Activated naive CD4-positive, alpha-beta T cell treated with anti-CD3 and anti-CD28 coated beads, Interleukin-2, amount 50 U/mL, for 24 hours (primary cell): Measurements from ENCODE around the gene SUPT16H.
"Not testable (repeated sequence)": the region's sequence is repeated elsewhere in the genome, so short reads cannot be mapped to it uniquely, and the experiment has no call there.

ENCODE experiments used
- H3K27ac Mint-ChIP-seq: one replicate; pipeline ENCODE4 v1.8.0; 2021; ENCODE audit warnings: mild to moderate bottlenecking, mixed read lengths
- H3K27me3 Mint-ChIP-seq: one replicate; pipeline ENCODE4 v1.8.0; 2021; ENCODE audit warnings: mixed read lengths
- H3K36me3 Mint-ChIP-seq: one replicate; pipeline ENCODE4 v1.8.0; 2021; ENCODE audit warnings: mixed read lengths
- H3K4me1 Mint-ChIP-seq: one replicate; pipeline ENCODE4 v1.8.0; 2021; ENCODE audit warnings: mixed read lengths
- H3K4me3 Mint-ChIP-seq: one replicate; pipeline ENCODE4 v1.8.0; 2021; ENCODE audit warnings: mild to moderate bottlenecking, mixed read lengths
- H3K9me3 Mint-ChIP-seq: one replicate; pipeline ENCODE4 v1.8.0; 2021; ENCODE audit warnings: mixed read lengths

The SUPT16H gene

DNA sequence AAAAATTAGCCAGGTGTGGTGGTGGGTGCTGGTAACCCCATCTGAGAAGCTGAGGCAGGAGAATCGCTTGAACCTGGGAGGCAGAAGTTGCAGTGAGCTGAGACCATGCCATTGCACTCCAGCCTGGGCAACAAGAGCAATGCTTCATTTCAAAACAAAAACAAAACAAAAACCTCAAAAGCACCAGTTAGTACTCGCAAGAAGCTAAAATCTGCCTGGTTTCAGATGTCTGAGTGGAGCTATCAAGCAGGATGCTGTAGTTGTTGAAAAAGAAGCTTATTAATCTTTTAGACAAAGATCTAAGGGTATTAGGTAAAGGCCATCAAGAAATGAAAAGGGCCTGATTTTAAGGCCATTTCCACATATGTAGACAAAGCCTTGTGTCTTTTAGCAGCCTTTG is 50.9 kb downstream of the SUPT16H start:
- H3K27me3 Mint-ChIP-seq, result no peaks in the 10 kb centered on the region
- no peaks in the 10 kb centered on the region for H3K9me3 Mint-ChIP-seq
- H3K4me1 Mint-ChIP-seq, result no peaks in the 10 kb centered on the region
- H3K27ac Mint-ChIP-seq, result no peak overlapping the region
- no peaks in the 10 kb centered on the region for H3K36me3 Mint-ChIP-seq
- no peak overlapping the region for H3K4me3 Mint-ChIP-seq

DNA sequence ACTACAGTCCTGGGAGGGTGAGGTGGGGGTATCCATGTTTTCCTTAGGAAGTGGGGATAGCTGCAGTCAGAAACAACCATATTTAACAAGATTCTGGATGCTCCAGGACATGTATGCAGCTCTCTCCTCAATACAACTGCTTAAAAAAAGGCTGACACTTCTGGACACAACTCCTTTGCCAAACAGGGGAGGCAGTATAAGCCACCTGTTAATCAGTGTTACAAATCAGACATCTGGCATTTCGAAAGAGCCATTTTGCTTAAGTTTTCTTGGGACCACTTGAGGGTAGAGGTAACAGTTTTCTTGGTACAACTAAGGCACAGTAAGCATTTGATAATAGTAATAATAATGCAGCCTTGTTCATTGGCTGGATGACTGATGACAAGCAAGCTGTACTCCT is 56.8 kb downstream of the SUPT16H start:
- Mint-ChIP-seq H3K4me3 (no peak overlapping the region), H3K27ac (peak overlapping the region; percentile 19), H3K4me1 (no peaks in the 10 kb centered on the region), H3K9me3 (no peaks in the 10 kb centered on the region), H3K36me3 (no peaks in the 10 kb centered on the region), H3K27me3 (no peaks in the 10 kb centered on the region)

DNA sequence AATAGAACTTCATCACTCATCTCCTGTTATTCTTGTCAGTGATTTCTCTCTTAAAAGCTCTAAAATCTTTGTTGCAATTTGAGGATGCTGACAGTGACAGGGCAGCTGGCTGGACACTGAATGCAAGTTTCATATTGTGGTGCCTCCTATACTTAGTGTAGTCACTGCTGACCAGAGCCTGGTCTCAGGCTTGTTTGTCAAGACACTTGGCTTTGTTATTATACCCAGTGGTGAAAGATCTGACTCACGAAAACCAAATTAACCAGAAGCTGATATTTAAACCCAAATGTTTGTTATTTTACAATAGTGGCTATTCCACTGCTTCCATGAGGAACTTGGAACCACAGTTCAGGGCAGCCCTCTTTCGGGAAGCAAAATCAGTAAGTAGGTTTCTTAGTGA is 61.1 kb downstream of the SUPT16H start:
- no peaks in the 10 kb centered on the region for H3K9me3 Mint-ChIP-seq
- H3K27ac Mint-ChIP-seq, result no peak overlapping the region

DNA sequence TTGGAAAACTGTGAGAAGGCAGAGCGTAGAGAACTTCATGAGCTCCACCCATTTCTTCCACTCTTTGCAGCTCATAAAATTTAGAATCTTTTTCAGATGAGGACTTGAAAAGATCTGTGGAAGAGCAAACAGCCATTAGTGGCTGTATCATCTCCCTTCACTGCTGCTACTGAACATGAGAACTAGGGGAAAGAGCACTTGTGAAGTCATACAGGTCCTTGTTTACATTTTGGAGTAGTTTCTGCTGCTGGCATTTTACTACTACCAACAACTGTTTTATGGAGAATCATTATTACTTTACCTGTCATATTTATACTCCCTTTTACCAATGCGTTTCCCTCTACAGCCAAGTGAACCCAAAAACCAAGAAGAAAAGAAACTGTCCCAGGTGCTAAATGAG is 62.9 kb downstream of the SUPT16H start:
- no peaks in the 10 kb centered on the region for H3K36me3 Mint-ChIP-seq
- H3K27ac Mint-ChIP-seq, result no peak overlapping the region
- H3K4me3 Mint-ChIP-seq, result no peak overlapping the region
- no peaks in the 10 kb centered on the region for H3K27me3 Mint-ChIP-seq
- no peaks in the 10 kb centered on the region for H3K9me3 Mint-ChIP-seq
- peaks cover 10% of the 10 kb centered on the region for H3K4me1 Mint-ChIP-seq

More for the DNA sequence above, 61.1 kb downstream of the SUPT16H start:
- Mint-ChIP-seq H3K27me3 (no peaks in the 10 kb centered on the region), H3K4me3 (no peak overlapping the region), H3K36me3 (no peaks in the 10 kb centered on the region), H3K4me1 (peaks cover 10% of the 10 kb centered on the region)

DNA sequence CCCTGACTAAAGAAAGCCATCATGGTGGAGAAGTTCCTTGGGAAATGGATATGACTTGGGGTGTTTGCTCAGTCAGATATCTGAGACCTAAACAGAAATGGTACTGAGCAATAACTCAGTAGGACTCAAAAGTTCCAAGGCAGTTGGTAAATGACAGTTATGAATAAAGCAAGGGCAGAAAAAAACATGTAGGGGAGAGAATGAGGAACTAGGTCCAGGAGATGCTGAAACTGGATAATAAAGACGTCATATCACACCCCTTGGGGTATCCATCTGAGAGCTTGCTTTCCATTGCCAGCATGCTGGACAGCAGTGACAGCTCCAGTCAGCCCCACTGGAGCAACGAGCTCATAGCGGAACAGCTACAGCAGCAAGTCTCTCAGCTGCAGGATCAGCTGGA is 66.4 kb downstream of the SUPT16H start:
- Mint-ChIP-seq H3K27ac (no peak overlapping the region), H3K4me1 (peaks cover 10% of the 10 kb centered on the region), H3K9me3 (no peaks in the 10 kb centered on the region), H3K27me3 (no peaks in the 10 kb centered on the region), H3K4me3 (no peak overlapping the region), H3K36me3 (no peaks in the 10 kb centered on the region)

DNA sequence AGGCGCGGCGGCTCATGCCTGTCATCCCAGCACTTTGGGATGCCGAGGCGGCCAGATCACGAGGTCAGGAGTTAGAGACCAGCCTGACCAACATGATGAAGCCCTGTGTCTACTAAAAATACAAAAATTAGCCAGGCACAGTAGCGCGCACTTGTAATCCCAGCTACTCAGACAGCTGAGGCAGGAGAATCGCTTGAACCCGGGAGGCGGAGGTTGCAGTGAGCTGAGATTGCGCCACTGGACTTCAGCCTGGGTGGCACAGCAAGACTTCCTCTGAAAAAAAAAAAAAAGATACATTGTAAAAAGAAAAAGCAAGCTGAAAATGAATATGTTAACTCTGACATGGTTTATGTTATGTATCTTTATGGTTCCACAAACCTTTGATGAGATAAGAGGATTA is 70.3 kb downstream of the SUPT16H start:
- peaks cover 11% of the 10 kb centered on the region for H3K4me1 Mint-ChIP-seq
- no peaks in the 10 kb centered on the region for H3K27me3 Mint-ChIP-seq
- no peak overlapping the region for H3K27ac Mint-ChIP-seq
- no peaks in the 10 kb centered on the region for H3K36me3 Mint-ChIP-seq
- no peaks in the 10 kb centered on the region for H3K9me3 Mint-ChIP-seq
- no peak overlapping the region for H3K4me3 Mint-ChIP-seq

DNA sequence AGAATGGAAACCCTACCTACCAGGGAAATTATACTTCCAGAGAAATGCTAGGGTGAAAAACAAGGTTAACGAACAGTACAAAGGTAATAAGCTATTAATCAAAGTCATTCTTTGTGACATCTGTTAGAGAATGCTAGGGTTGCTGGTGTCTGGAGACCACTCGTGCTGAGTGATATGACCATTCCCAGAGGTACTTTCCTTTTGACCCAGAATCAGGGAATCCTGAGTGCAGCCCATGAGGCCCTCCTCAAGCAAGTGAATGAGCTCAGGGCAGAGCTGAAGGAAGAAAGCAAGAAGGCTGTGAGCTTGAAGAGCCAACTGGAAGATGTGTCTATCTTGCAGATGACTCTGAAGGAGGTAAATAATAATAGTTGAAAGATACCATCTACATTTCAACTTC is 72.2 kb downstream of the SUPT16H start:
- Mint-ChIP-seq H3K27ac (no peak overlapping the region), H3K4me1 (peaks cover 25% of the 10 kb centered on the region), H3K27me3 (no peaks in the 10 kb centered on the region), H3K4me3 (no peak overlapping the region), H3K36me3 (no peaks in the 10 kb centered on the region), H3K9me3 (no peaks in the 10 kb centered on the region)

DNA sequence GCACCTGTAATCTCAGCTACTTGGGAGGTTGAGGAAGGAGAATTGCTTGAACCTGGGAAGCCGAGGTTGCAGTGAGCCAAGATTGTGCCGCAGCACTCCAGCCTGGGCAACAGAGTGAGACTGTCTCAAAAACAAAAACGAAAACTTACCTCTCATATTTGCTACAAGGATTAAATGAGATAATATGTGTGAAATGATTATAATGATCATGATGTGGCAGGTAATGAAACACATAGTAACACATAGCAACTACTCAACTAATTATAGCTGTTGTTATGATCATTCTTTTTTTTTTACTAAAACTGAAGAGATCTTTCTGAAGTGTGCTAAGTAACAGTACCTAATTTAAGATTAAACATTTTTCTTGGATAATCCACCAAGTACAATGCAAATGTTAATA is 73.9 kb downstream of the SUPT16H start:
- H3K4me1 Mint-ChIP-seq, result peaks cover 25% of the 10 kb centered on the region
- H3K27me3 Mint-ChIP-seq, result no peaks in the 10 kb centered on the region
- no peak overlapping the region for H3K27ac Mint-ChIP-seq
- H3K4me3 Mint-ChIP-seq, result no peak overlapping the region
- H3K36me3 Mint-ChIP-seq, result no peaks in the 10 kb centered on the region
- no peaks in the 10 kb centered on the region for H3K9me3 Mint-ChIP-seq

DNA sequence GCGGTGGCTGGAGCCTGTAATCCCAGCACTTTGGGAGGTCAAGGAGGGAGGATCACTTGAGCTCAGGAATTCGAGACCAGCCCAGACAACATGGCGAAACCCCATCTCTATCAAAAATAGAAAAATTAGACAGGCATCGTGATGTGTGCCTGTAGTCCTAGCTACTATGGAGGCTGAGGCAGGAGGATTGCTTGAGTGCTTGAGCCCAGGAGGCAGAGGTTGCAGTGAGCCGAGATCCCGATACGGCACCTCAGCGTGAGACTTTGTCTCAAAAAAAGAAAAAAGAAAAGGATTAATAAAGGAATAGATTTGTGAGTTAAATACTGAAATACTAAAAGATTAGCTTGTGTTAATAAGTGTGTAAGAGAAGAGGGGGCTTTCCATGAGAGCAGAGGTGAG is 74.6 kb downstream of the SUPT16H start:
- Mint-ChIP-seq H3K4me1 (peaks cover 25% of the 10 kb centered on the region), H3K4me3 (peak overlapping the region; percentile 87), H3K27ac (peak overlapping the region; percentile 92), H3K27me3 (no peaks in the 10 kb centered on the region), H3K36me3 (no peaks in the 10 kb centered on the region), H3K9me3 (no peaks in the 10 kb centered on the region)

DNA sequence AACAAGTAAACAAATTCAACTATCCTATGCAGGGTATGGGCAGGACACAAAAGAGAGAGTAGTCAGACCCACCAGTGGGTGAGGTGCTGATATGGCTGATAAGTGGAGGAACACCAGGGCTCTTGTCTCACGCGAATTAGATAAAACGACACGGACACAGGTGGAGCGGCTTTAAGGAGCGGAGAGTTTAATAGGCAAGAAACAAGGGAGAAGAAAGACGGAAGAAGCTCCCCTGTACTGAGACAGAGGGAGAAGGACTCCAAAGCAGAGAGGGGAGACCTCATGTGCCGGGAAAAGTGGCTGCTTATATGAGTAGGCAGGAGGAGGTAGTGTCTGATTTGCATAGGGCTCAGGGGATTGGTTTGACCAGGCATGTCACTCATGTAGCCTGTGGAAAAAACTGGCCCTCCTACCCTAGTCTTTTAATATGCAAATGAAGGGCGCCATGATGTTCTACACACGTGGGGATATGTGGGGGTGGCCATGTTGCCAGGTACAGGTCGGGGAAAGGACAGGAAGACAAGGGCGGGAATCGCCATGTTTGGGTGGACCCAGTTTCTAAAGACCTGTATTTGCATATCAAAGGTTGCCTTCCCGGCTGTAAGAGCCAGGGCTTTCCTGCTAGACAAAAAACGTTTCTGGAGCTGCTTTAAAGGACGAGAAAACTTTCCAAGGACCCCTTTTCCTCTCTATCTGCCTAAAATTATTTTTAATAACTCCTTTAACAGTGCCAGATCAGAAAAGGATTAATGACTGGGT is 75.2 kb downstream of the SUPT16H start:
- Mint-ChIP-seq H3K4me1 (peaks cover 25% of the 10 kb centered on the region), H3K4me3 (peak overlapping the region; percentile 87), H3K27ac (peak overlapping the region; percentile 92), H3K27me3 (no peaks in the 10 kb centered on the region), H3K36me3 (no peaks in the 10 kb centered on the region), H3K9me3 (no peaks in the 10 kb centered on the region)

DNA sequence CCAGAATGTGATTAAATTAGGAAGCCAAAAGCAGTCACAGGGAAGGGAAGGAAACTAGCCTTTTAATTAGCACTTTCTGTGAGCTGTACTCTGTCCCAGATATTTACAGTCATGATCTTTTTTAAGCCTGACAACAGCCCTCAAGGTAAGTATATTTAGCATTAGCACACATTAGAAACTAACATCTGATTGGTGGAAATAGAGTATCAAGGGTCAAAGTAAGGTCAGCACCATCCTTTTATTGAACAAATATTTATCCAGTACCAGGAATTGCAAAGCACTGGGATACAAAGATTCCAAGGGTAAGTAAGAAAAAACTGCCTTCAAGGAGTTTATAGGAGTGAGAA is 75.7 kb downstream of the SUPT16H start:
- Mint-ChIP-seq H3K36me3 (no peaks in the 10 kb centered on the region), H3K27ac (peak overlapping the region; percentile 92), H3K9me3 (no peaks in the 10 kb centered on the region), H3K4me1 (peaks cover 25% of the 10 kb centered on the region), H3K27me3 (no peaks in the 10 kb centered on the region), H3K4me3 (peak overlapping the region; percentile 87)

DNA sequence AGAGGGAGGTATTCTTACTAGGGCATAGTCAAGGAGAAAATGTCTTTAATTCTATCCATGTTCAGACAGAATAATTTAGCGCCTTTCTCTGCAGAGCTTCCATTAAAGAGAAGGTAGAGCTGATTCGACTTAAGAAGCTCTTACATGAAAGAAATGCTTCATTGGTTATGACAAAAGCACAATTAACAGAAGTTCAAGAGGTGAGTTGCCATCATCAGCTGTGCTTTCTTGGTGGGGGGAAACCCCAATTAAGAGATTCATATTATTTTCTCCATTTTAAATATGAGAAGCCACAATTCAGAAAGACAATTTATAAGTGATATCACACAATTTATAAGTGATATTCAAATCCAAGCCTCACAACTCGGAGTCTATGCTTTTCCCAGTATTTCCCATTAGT is 76.2 kb downstream of the SUPT16H start:
- H3K36me3 Mint-ChIP-seq, result no peaks in the 10 kb centered on the region
- peak overlapping the region; percentile 87 for H3K4me3 Mint-ChIP-seq

DNA sequence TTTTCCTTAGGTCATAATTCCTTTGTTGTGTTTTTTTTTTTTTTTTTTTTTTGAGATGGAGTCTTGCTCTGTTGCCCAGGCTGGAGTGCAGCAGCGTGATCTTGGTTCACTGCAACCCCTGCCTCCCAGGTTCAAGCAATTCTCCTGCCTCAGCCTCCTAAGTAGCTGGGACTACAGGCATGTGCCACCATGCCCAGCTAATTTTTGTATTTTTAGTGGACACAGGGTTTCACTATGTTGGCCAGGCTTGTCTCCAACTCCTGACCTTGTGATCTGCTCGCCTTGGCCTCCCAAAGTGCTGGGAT is 81.0 kb downstream of the SUPT16H start:
- not testable (repeated sequence) for H3K27ac Mint-ChIP-seq, H3K36me3 Mint-ChIP-seq, H3K9me3 Mint-ChIP-seq, H3K27me3 Mint-ChIP-seq, H3K4me3 Mint-ChIP-seq
- H3K4me1 Mint-ChIP-seq, result peaks cover 11% of the 10 kb centered on the region

More for the DNA sequence above, 76.2 kb downstream of the SUPT16H start:
- Mint-ChIP-seq H3K9me3 (no peaks in the 10 kb centered on the region), H3K27me3 (no peaks in the 10 kb centered on the region), H3K4me1 (peaks cover 25% of the 10 kb centered on the region), H3K27ac (peak overlapping the region; percentile 92)

DNA sequence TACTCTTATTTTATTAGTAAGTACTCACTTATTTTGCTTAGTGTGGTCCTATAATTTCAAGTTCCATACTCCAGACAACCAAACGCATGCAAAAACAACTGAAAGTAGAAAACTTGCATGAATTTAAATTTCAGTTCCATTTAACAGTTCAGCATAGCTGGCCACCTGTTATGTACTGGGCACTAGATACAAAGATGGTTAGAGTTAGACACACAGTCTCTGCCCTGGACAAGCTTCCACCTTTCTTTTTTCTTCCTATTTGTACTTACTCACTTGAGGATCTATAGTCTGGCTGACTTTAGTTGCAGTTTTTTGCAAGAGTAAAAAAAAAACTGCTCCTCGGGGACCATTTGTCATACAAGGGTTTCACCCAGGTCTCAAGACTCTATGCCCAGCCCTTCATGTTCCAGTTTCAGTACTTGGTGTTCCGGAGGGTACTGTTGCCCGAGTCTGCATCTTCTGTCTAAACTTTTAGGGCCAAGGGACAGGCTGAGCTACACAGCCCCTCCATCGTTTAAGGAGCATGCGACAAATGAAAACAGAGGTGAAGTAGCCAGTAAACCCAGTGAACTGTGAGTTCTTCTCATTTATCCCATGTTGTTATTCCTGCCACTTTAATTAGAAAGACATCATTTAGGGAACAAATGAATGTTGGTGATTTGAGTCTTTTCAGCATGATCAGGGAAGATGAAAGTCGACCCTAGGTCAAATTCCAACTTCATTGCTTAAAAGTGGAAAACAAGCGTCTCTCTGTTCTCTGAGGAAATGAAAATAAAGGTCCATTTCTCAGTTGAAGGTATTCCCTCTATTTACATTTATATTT is 81.6 kb downstream of the SUPT16H start:
- H3K4me3 Mint-ChIP-seq, result no peak overlapping the region
- no peaks in the 10 kb centered on the region for H3K9me3 Mint-ChIP-seq
- peaks cover 5% of the 10 kb centered on the region for H3K4me1 Mint-ChIP-seq
- H3K27ac Mint-ChIP-seq, result no peak overlapping the region
- H3K27me3 Mint-ChIP-seq, result peaks cover 4% of the 10 kb centered on the region
- H3K36me3 Mint-ChIP-seq, result no peaks in the 10 kb centered on the region
